ENCODE results near the gene GEMIN8. TPM values are rescaled to one million over a fixed set of nuclear protein-coding genes. Genes with fewer than 3 reads are reported as not detected.

GEMIN8 gene
- total and polyA plus RNA-seq, 2 donors from 2014 or later = 25.4 to 30.0 TPM

GRCh38 chrX:14043209-14043608, 13.5 kb upstream of the GEMIN8 start:
- peaks cover 9% of the 10 kb centered on the region for H3K27me3 ChIP-seq (ENCODE audit: control insufficient read depth, insufficient read depth, low read length)
- DNase-seq = no peak
- H3K4me1 ChIP-seq (ENCODE audit: control insufficient read depth in 2 of 3, insufficient read depth in 2 of 3, low read depth in 1 of 3, low read length in 3 of 3) = no peaks in the 10 kb centered on the region
- no peak overlapping the region for H3K9ac ChIP-seq (ENCODE audit: low read length in 3 of 3)
- no peaks in the 10 kb centered on the region for H3K36me3 ChIP-seq (ENCODE audit: control insufficient read depth in 2 of 3, insufficient read depth in 3 of 3, low read length in 3 of 3)
- FAIRE-seq = no peak
- H3K27ac ChIP-seq (ENCODE audit: low read depth in 2 of 2, low read length in 2 of 2) = no peak overlapping the region
- H3K4me3 ChIP-seq (ENCODE audit: low read length in 3 of 3) = no peak overlapping the region
- intact Hi-C loops (cut with DNase I) = no loop called here
- TF ChIP-seq CTCF (IDR thresholded peaks at IDR 0.05; ENCODE audit: borderline replicate concordance, extremely low read depth, insufficient read depth) = no peak
- no peaks in the 10 kb centered on the region for H3K9me3 ChIP-seq (ENCODE audit: control insufficient read depth in 2 of 3, insufficient read depth in 1 of 3, low read length in 3 of 3)

- H3K27me3 ChIP-seq (ENCODE audit: control insufficient read depth, insufficient read depth, low read length) = peaks cover 5% of the 10 kb centered on the region
- H3K4me3 ChIP-seq (ENCODE audit: low read length in 3 of 3) = no peak overlapping the region
- no peaks in the 10 kb centered on the region for H3K9me3 ChIP-seq (ENCODE audit: control insufficient read depth in 2 of 3, insufficient read depth in 1 of 3, low read length in 3 of 3)
- intact Hi-C loops (cut with DNase I) = loop anchor here (10.0 kb wide), 2 partner anchors 385 to 535 kb away; partner anchors contain the start of gene TCEANC
- no peaks in the 10 kb centered on the region for H3K4me1 ChIP-seq (ENCODE audit: control insufficient read depth in 2 of 3, insufficient read depth in 2 of 3, low read depth in 1 of 3, low read length in 3 of 3)
- DNase-seq = peak in 3 of 5 donors; percentile 37 to 62 (median 54)
- no peak overlapping the region for H3K27ac ChIP-seq (ENCODE audit: low read depth in 2 of 2, low read length in 2 of 2)
- TF ChIP-seq CTCF (IDR thresholded peaks at IDR 0.05; ENCODE audit: borderline replicate concordance, extremely low read depth, insufficient read depth) = peak; percentile 56
- H3K9ac ChIP-seq (ENCODE audit: low read length in 3 of 3) = no peak overlapping the region
- peak; percentile 98 for FAIRE-seq
- no peaks in the 10 kb centered on the region for H3K36me3 ChIP-seq (ENCODE audit: control insufficient read depth in 2 of 3, insufficient read depth in 3 of 3, low read length in 3 of 3)
Observed at GRCh38 chrX:14039344-14039743, 9.7 kb upstream of the GEMIN8 start.

- no peak for FAIRE-seq
Observed at GRCh38 chrX:14038375-14039085, 8.8 kb upstream of the GEMIN8 start.

More at GRCh38 chrX:14038375-14039085, 8.8 kb upstream of the GEMIN8 start:
- H3K9me3 ChIP-seq (ENCODE audit: control insufficient read depth in 2 of 3, insufficient read depth in 1 of 3, low read length in 3 of 3) = no peaks in the 10 kb centered on the region
- intact Hi-C loops (cut with DNase I) = loop anchor here (10.0 kb wide), 2 partner anchors 384 to 534 kb away; partner anchors contain the start of gene TCEANC
- peaks cover 4% of the 10 kb centered on the region for H3K27me3 ChIP-seq (ENCODE audit: control insufficient read depth, insufficient read depth, low read length)
- no peak overlapping the region for H3K27ac ChIP-seq (ENCODE audit: low read depth in 2 of 2, low read length in 2 of 2)
- no peak overlapping the region for H3K4me3 ChIP-seq (ENCODE audit: low read length in 3 of 3)
- H3K9ac ChIP-seq (ENCODE audit: low read length in 3 of 3) = no peak overlapping the region
- no peak for TF ChIP-seq CTCF (IDR thresholded peaks at IDR 0.05; ENCODE audit: borderline replicate concordance, extremely low read depth, insufficient read depth)
- no peak for DNase-seq
- H3K36me3 ChIP-seq (ENCODE audit: control insufficient read depth in 2 of 3, insufficient read depth in 3 of 3, low read length in 3 of 3) = no peaks in the 10 kb centered on the region
- H3K4me1 ChIP-seq (ENCODE audit: control insufficient read depth in 2 of 3, insufficient read depth in 2 of 3, low read depth in 1 of 3, low read length in 3 of 3) = no peaks in the 10 kb centered on the region
